ENCODE measurements around the gene TREML4. TPM values are rescaled to one million over a fixed set of nuclear protein-coding genes. Genes with fewer than 3 reads are reported as not detected.
A peak's percentile ranks its signal among the peaks of the same experiment; 100 is the strongest.

Gene TREML4
- total and polyA plus RNA-seq, 2 experiments from 2014 or later = not detected

- no peaks in the 10 kb centered on the region for H3K36me3 ChIP-seq
- H3K9me3 ChIP-seq (ENCODE audit: low read depth) = no peaks in the 10 kb centered on the region
- H3K27ac ChIP-seq = no peak overlapping the region
- peaks cover 10% of the 10 kb centered on the region for H3K4me1 ChIP-seq (ENCODE audit: low read depth)
- no peak for TF ChIP-seq CTCF (IDR thresholded peaks at IDR 0.05; ENCODE audit: low read depth, low read length)
- DNase-seq (ENCODE audit: low read depth in 1 of 2, low spot score in 1 of 2) = no peak
- no peak overlapping the region for H3K4me3 ChIP-seq
- peaks cover 3% of the 10 kb centered on the region for H3K27me3 ChIP-seq
Observed at GRCh38 chr6:41222045-41222444, 6.1 kb upstream of the TREML4 start.

- TF ChIP-seq CTCF (IDR thresholded peaks at IDR 0.05; ENCODE audit: low read depth, low read length) = no peak
- no peaks in the 10 kb centered on the region for H3K9me3 ChIP-seq (ENCODE audit: low read depth)
- H3K27ac ChIP-seq = no peak overlapping the region
- no peak for DNase-seq (ENCODE audit: low read depth in 1 of 2, low spot score in 1 of 2)
- no peaks in the 10 kb centered on the region for H3K36me3 ChIP-seq
- no peak overlapping the region for H3K4me3 ChIP-seq
- peaks cover 3% of the 10 kb centered on the region for H3K27me3 ChIP-seq
- H3K4me1 ChIP-seq (ENCODE audit: low read depth) = peaks cover 14% of the 10 kb centered on the region
Observed at GRCh38 chr6:41222513-41222912, 5.6 kb upstream of the TREML4 start.

GRCh38 chr6:41224800-41225199 is 3.3 kb upstream of the TREML4 start:
- Histone ChIP-seq H3K4me3 (no peak overlapping the region), H3K36me3 (no peaks in the 10 kb centered on the region), H3K27me3 (peaks cover 3% of the 10 kb centered on the region), H3K27ac (no peak overlapping the region), H3K4me1 (ENCODE audit: low read depth) (peaks cover 14% of the 10 kb centered on the region), H3K9me3 (ENCODE audit: low read depth) (no peaks in the 10 kb centered on the region)
- DNase-seq (ENCODE audit: low read depth in 1 of 2, low spot score in 1 of 2) = no peak
- no peak for TF ChIP-seq CTCF (IDR thresholded peaks at IDR 0.05; ENCODE audit: low read depth, low read length)

- no peaks in the 10 kb centered on the region for H3K9me3 ChIP-seq (ENCODE audit: low read depth)
- TF ChIP-seq CTCF (IDR thresholded peaks at IDR 0.05; ENCODE audit: low read depth, low read length) = no peak
- H3K36me3 ChIP-seq = no peaks in the 10 kb centered on the region
- H3K27me3 ChIP-seq = peaks cover 3% of the 10 kb centered on the region
- DNase-seq (ENCODE audit: low read depth in 1 of 2, low spot score in 1 of 2) = peak in 1 of 2 donors; percentile 87
- H3K4me3 ChIP-seq = no peak overlapping the region
- H3K4me1 ChIP-seq (ENCODE audit: low read depth) = peaks cover 14% of the 10 kb centered on the region
- no peak overlapping the region for H3K27ac ChIP-seq
Observed at GRCh38 chr6:41226752-41227151, 1.4 kb upstream of the TREML4 start.

- Histone ChIP-seq H3K27me3 (peaks cover 3% of the 10 kb centered on the region), H3K27ac (no peak overlapping the region), H3K9me3 (ENCODE audit: low read depth) (no peaks in the 10 kb centered on the region), H3K4me1 (ENCODE audit: low read depth) (peaks cover 14% of the 10 kb centered on the region), H3K36me3 (no peaks in the 10 kb centered on the region), H3K4me3 (no peak overlapping the region)
- no peak for TF ChIP-seq CTCF (IDR thresholded peaks at IDR 0.05; ENCODE audit: low read depth, low read length)
- peak in 1 of 2 donors; percentile 3 for DNase-seq (ENCODE audit: low read depth in 1 of 2, low spot score in 1 of 2)
Observed at GRCh38 chr6:41228616-41229015, 467 bp downstream of the TREML4 start.

GRCh38 chr6:41229721-41230120 is 1.6 kb downstream of the TREML4 start:
- H3K4me1 ChIP-seq (ENCODE audit: low read depth) = peaks cover 14% of the 10 kb centered on the region
- peaks cover 3% of the 10 kb centered on the region for H3K27me3 ChIP-seq
- TF ChIP-seq CTCF (IDR thresholded peaks at IDR 0.05; ENCODE audit: low read depth, low read length) = no peak
- H3K36me3 ChIP-seq = no peaks in the 10 kb centered on the region
- H3K27ac ChIP-seq = no peak overlapping the region
- no peak for DNase-seq (ENCODE audit: low read depth in 1 of 2, low spot score in 1 of 2)
- no peak overlapping the region for H3K4me3 ChIP-seq
- H3K9me3 ChIP-seq (ENCODE audit: low read depth) = no peaks in the 10 kb centered on the region

All from cardiac muscle cell (in vitro differentiated cells and primary cell).